Tibial nerve (tissue), 3 donors: ENCODE results near the gene FAM124B.

Experiments used
- POLR2A ChIP-seq, 2 donors: fragments of 450-650 bp; IDR thresholded peaks; one replicate each; pipeline ENCODE4 v1.6.1; 2017; ENCODE audit warnings: antibody characterized with exemption in 2 of 2, mild to moderate bottlenecking in 2 of 2, moderate library complexity in 2 of 2
- TF ChIP-seq, protein P1 (sequence below), 5 experiments: fragments of 200-600 bp in 3 of 5; fragments of 450-650 bp in 2 of 5; sonication (generic) in 3 of 5; IDR thresholded peaks; one replicate each; pipeline ENCODE4 v1.5.1; 2016 to 2019; ENCODE audit warnings: antibody characterized with exemption in 5 of 5, mild to moderate bottlenecking in 3 of 5, moderate library complexity in 2 of 5

- TF ChIP-seq POLR2A (IDR thresholded peaks at IDR 0.05): no peak
- TF ChIP-seq, protein P1, sequence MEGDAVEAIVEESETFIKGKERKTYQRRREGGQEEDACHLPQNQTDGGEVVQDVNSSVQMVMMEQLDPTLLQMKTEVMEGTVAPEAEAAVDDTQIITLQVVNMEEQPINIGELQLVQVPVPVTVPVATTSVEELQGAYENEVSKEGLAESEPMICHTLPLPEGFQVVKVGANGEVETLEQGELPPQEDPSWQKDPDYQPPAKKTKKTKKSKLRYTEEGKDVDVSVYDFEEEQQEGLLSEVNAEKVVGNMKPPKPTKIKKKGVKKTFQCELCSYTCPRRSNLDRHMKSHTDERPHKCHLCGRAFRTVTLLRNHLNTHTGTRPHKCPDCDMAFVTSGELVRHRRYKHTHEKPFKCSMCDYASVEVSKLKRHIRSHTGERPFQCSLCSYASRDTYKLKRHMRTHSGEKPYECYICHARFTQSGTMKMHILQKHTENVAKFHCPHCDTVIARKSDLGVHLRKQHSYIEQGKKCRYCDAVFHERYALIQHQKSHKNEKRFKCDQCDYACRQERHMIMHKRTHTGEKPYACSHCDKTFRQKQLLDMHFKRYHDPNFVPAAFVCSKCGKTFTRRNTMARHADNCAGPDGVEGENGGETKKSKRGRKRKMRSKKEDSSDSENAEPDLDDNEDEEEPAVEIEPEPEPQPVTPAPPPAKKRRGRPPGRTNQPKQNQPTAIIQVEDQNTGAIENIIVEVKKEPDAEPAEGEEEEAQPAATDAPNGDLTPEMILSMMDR (IDR thresholded peaks at IDR 0.05): no peak
Measured at GRCh38 chr2:224434618-224435017, 32.7 kb upstream of the FAM124B start.
